ENCODE results near the gene ZNF438.

DNA sequence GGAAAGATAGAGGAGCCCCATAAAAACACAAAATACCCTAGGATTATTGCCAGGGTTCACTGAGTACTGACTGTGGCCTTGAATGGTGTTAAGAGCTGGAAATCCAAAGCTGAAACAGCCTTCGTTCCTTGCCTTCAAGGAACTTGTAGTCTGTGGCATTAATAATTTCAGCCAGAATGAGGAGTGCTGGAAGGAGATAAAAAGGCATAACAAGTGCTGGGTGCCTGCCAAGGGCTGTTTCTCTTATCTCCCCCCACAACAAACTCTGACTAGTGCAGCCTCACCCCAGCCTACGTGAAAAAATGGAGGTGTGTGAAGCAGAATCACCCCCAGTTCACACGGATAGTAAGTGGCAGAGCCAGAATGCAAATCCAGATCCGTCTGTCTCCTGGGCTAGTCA lies 203.0 kb downstream of the ZNF438 start:
- TF ChIP-seq, protein P1, sequence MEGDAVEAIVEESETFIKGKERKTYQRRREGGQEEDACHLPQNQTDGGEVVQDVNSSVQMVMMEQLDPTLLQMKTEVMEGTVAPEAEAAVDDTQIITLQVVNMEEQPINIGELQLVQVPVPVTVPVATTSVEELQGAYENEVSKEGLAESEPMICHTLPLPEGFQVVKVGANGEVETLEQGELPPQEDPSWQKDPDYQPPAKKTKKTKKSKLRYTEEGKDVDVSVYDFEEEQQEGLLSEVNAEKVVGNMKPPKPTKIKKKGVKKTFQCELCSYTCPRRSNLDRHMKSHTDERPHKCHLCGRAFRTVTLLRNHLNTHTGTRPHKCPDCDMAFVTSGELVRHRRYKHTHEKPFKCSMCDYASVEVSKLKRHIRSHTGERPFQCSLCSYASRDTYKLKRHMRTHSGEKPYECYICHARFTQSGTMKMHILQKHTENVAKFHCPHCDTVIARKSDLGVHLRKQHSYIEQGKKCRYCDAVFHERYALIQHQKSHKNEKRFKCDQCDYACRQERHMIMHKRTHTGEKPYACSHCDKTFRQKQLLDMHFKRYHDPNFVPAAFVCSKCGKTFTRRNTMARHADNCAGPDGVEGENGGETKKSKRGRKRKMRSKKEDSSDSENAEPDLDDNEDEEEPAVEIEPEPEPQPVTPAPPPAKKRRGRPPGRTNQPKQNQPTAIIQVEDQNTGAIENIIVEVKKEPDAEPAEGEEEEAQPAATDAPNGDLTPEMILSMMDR (IDR thresholded peaks at IDR 0.05), result no peak
- TF ChIP-seq POLR2AphosphoS5 (IDR thresholded peaks at IDR 0.05; ENCODE audit: low read depth, low read length), result no peak
- TF ChIP-seq, protein P2, sequence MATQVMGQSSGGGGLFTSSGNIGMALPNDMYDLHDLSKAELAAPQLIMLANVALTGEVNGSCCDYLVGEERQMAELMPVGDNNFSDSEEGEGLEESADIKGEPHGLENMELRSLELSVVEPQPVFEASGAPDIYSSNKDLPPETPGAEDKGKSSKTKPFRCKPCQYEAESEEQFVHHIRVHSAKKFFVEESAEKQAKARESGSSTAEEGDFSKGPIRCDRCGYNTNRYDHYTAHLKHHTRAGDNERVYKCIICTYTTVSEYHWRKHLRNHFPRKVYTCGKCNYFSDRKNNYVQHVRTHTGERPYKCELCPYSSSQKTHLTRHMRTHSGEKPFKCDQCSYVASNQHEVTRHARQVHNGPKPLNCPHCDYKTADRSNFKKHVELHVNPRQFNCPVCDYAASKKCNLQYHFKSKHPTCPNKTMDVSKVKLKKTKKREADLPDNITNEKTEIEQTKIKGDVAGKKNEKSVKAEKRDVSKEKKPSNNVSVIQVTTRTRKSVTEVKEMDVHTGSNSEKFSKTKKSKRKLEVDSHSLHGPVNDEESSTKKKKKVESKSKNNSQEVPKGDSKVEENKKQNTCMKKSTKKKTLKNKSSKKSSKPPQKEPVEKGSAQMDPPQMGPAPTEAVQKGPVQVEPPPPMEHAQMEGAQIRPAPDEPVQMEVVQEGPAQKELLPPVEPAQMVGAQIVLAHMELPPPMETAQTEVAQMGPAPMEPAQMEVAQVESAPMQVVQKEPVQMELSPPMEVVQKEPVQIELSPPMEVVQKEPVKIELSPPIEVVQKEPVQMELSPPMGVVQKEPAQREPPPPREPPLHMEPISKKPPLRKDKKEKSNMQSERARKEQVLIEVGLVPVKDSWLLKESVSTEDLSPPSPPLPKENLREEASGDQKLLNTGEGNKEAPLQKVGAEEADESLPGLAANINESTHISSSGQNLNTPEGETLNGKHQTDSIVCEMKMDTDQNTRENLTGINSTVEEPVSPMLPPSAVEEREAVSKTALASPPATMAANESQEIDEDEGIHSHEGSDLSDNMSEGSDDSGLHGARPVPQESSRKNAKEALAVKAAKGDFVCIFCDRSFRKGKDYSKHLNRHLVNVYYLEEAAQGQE (IDR thresholded peaks at IDR 0.05; ENCODE audit: insufficient read depth in 1 of 2, low read depth in 2 of 2, low read length in 1 of 2), result no peak

All from Panc1 (cell line).